HepG2 (cell line): ENCODE measurements around the gene STK40. TPM values are rescaled to one million over a fixed set of nuclear protein-coding genes. Genes with fewer than 3 reads are reported as not detected.
A peak's percentile ranks its signal among the peaks of the same experiment; 100 is the strongest.

Experiments used
- GATAD2A ChIP-seq: IDR thresholded peaks from 2 replicates; pipeline ENCODE4 v1.6.1; 2016
- GLI4 ChIP-seq: sonication (generic); formaldehyde crosslinking; IDR thresholded peaks from 2 replicates; pipeline ENCODE4 v1.5.1; 2020; ENCODE audit warnings: missing genetic modification reagents, mild to moderate bottlenecking, moderate library complexity, borderline replicate concordance
- GTF2F1 ChIP-seq: fragments of 150-350 bp; IDR thresholded peaks from 2 replicates; pipeline ENCODE4 v1.6.1; 2014; ENCODE audit warnings: low read length
- HDAC2 ChIP-seq: sonication (generic); formaldehyde crosslinking; IDR thresholded peaks from 2 replicates; pipeline ENCODE4 v1.4.0; 2020; ENCODE audit warnings: missing genetic modification reagents
- HNRNPH1 ChIP-seq: fragments of 200-400 bp; formaldehyde crosslinking; optimal IDR thresholded peaks from 2 replicates; pipeline ENCODE3; 2017; ENCODE audit warnings: mild to moderate bottlenecking, low read depth, low read length
- KDM4B ChIP-seq: sonication (generic); formaldehyde crosslinking; IDR thresholded peaks from 2 replicates; pipeline ENCODE4 v1.4.0; 2020; ENCODE audit warnings: missing genetic modification reagents
- MAFF ChIP-seq: IDR thresholded peaks from 2 replicates; pipeline ENCODE4 v1.6.1; 2011; ENCODE audit warnings: low read depth, low read length, improper control_type of control experiment
- MAFK ChIP-seq, 2 experiments: IDR thresholded peaks in 1 of 2; conservative IDR thresholded peaks in 1 of 2; 2 replicates each; pipeline ENCODE4 v1.6.1; 2011; ENCODE audit warnings: improper control_type of control experiment in 2 of 2, low read length in 2 of 2
- NCOA2 ChIP-seq: sonication (generic); formaldehyde crosslinking; IDR thresholded peaks from 2 replicates; pipeline ENCODE4 v1.8.0; 2022; ENCODE audit warnings: inconsistent platforms
- NR2F2 ChIP-seq: IDR thresholded peaks from 2 replicates; pipeline ENCODE4 v1.6.1; 2012; ENCODE audit warnings: low read depth, inconsistent platforms, borderline replicate concordance
- SAP130 ChIP-seq: IDR thresholded peaks from 2 replicates; pipeline ENCODE4 v1.6.1; 2016; ENCODE audit warnings: low read depth
- TEAD2 ChIP-seq: sonication (generic); formaldehyde crosslinking; IDR thresholded peaks from 2 replicates; pipeline ENCODE4 v1.9.0; 2021; ENCODE audit warnings: missing genetic modification reagents
- ZMAT5 ChIP-seq: sonication (generic); formaldehyde crosslinking; IDR thresholded peaks from 2 replicates; pipeline ENCODE4 v1.5.0; 2020; ENCODE audit warnings: mild to moderate bottlenecking, low read depth, missing genetic modification reagents, borderline replicate concordance
- ZNF143 ChIP-seq: sonication (generic); formaldehyde crosslinking; IDR thresholded peaks from 2 replicates; pipeline ENCODE4 v1.4.0; 2020; ENCODE audit warnings: missing genetic modification reagents
- ZNF629 ChIP-seq: sonication (generic); formaldehyde crosslinking; conservative IDR thresholded peaks from 2 replicates; pipeline ENCODE4 v1.5.0; 2020; ENCODE audit warnings: missing genetic modification reagents
- polyA plus RNA-seq, 8 experiments: library from polyadenylated mRNA; depleted of rRNA in 3 of 8; stranded (reverse) in 7 of 8; unstranded in 1 of 8; fragments of >200 nt; fragmentation: Illumina TruSeq in 4 of 8; extraction: Trizol in 4 of 8; gene quantifications; 2 replicates each; pipeline versions ENCODE4 v1.2.1 to v1.2.3, GENCODE V29; 2011 to 2016; ENCODE audit warnings: low read depth in 4 of 8, missing spikeins in 1 of 8, mixed read lengths in 1 of 8; ENCODE audit not compliant: insufficient read depth in 1 of 8
- total RNA-seq, 5 experiments: library from RNA; depleted of rRNA; stranded (reverse); fragments of >200 nt; fragmentation: Illumina TruSeq; extraction: Trizol; gene quantifications; 2 replicates each; pipeline ENCODE4 v1.2.3, GENCODE V29; 2016; ENCODE audit warnings: low read depth in 1 of 5
- TF ChIP-seq, protein P1 (sequence below), 2 experiments: sonication (generic) in 1 of 2; formaldehyde crosslinking in 1 of 2; IDR thresholded peaks; 2 replicates each; pipeline versions ENCODE4 v1.4.0 to v1.6.1; 2018 to 2020; ENCODE audit warnings: missing genetic modification reagents in 2 of 2, borderline replicate concordance in 1 of 2, low read depth in 1 of 2, mild to moderate bottlenecking in 1 of 2, missing biosample characterization in 1 of 2
- TF ChIP-seq, protein P2 (sequence below): sonication (generic); formaldehyde crosslinking; IDR thresholded peaks from 2 replicates; pipeline ENCODE4 v1.5.1; 2020; ENCODE audit warnings: mild to moderate bottlenecking, missing genetic modification reagents, moderate library complexity
- TF ChIP-seq, protein P3 (sequence below): sonication (generic); formaldehyde crosslinking; IDR thresholded peaks from 2 replicates; pipeline ENCODE4 v1.4.0; 2020; ENCODE audit warnings: missing genetic modification reagents
- TF ChIP-seq, protein P4 (sequence below): sonication (generic); formaldehyde crosslinking; IDR thresholded peaks from 2 replicates; pipeline ENCODE4 v1.5.1; 2020; ENCODE audit warnings: mild to moderate bottlenecking, missing genetic modification reagents, borderline replicate concordance

Gene STK40
- total and polyA plus RNA-seq, 2 of the 13 experiments (the other 11 are each of a cell fraction or from before 2014, with no cell fraction given), result 33.8 to 35.1 TPM

- TF ChIP-seq, protein P1, sequence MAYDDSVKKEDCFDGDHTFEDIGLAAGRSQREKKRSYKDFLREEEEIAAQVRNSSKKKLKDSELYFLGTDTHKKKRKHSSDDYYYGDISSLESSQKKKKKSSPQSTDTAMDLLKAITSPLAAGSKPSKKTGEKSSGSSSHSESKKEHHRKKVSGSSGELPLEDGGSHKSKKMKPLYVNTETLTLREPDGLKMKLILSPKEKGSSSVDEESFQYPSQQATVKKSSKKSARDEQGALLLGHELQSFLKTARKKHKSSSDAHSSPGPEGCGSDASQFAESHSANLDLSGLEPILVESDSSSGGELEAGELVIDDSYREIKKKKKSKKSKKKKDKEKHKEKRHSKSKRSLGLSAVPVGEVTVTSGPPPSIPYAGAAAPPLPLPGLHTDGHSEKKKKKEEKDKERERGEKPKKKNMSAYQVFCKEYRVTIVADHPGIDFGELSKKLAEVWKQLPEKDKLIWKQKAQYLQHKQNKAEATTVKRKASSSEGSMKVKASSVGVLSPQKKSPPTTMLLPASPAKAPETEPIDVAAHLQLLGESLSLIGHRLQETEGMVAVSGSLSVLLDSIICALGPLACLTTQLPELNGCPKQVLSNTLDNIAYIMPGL (CRISPR knock-in tag; IDR thresholded peaks at IDR 0.05; ENCODE audit: borderline replicate concordance in 1 of 2, low read depth in 1 of 2), result no peak
- 0 out of 2 replicates have a peak, but pooled peaks have one; percentile 36 for TF ChIP-seq SAP130 (CRISPR knock-in tag)
- no peak for TF ChIP-seq KDM4B (CRISPR knock-in tag)
- peak; percentile 57; the same call in 1 of the 2 replicates for TF ChIP-seq GATAD2A (CRISPR knock-in tag)
- no peak for TF ChIP-seq GLI4 (CRISPR knock-in tag)
- no peak for TF ChIP-seq ZNF143 (CRISPR knock-in tag)
- no peak for TF ChIP-seq MAFF
- no peak for TF ChIP-seq HNRNPH1
- TF ChIP-seq GTF2F1, result no peak
- TF ChIP-seq, protein P2, sequence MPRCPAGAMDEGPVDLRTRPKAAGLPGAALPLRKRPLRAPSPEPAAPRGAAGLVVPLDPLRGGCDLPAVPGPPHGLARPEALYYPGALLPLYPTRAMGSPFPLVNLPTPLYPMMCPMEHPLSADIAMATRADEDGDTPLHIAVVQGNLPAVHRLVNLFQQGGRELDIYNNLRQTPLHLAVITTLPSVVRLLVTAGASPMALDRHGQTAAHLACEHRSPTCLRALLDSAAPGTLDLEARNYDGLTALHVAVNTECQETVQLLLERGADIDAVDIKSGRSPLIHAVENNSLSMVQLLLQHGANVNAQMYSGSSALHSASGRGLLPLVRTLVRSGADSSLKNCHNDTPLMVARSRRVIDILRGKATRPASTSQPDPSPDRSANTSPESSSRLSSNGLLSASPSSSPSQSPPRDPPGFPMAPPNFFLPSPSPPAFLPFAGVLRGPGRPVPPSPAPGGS (CRISPR knock-in tag), result no peak
- no peak for TF ChIP-seq ZMAT5
- peak; percentile 44; the same call in 1 of the 2 replicates for TF ChIP-seq NR2F2
- TF ChIP-seq MAFK (conservative IDR thresholded peaks at IDR 0.05 in 1 of 2, IDR thresholded peaks at IDR 0.05 in 1 of 2; ENCODE audit: low read length in 2 of 2), result peak; percentile 30 to 32; a peak in 2 of 4 replicates
- TF ChIP-seq, protein P3, sequence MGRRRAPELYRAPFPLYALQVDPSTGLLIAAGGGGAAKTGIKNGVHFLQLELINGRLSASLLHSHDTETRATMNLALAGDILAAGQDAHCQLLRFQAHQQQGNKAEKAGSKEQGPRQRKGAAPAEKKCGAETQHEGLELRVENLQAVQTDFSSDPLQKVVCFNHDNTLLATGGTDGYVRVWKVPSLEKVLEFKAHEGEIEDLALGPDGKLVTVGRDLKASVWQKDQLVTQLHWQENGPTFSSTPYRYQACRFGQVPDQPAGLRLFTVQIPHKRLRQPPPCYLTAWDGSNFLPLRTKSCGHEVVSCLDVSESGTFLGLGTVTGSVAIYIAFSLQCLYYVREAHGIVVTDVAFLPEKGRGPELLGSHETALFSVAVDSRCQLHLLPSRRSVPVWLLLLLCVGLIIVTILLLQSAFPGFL (CRISPR knock-in tag), result no peak
- peak; percentile 35; the same call in 1 of the 2 replicates for TF ChIP-seq NCOA2
- TF ChIP-seq TEAD2 (CRISPR knock-in tag), result no peak
- peak; percentile 33; the same call in 1 of the 2 replicates for TF ChIP-seq HDAC2 (CRISPR knock-in tag)
- TF ChIP-seq, protein P4, sequence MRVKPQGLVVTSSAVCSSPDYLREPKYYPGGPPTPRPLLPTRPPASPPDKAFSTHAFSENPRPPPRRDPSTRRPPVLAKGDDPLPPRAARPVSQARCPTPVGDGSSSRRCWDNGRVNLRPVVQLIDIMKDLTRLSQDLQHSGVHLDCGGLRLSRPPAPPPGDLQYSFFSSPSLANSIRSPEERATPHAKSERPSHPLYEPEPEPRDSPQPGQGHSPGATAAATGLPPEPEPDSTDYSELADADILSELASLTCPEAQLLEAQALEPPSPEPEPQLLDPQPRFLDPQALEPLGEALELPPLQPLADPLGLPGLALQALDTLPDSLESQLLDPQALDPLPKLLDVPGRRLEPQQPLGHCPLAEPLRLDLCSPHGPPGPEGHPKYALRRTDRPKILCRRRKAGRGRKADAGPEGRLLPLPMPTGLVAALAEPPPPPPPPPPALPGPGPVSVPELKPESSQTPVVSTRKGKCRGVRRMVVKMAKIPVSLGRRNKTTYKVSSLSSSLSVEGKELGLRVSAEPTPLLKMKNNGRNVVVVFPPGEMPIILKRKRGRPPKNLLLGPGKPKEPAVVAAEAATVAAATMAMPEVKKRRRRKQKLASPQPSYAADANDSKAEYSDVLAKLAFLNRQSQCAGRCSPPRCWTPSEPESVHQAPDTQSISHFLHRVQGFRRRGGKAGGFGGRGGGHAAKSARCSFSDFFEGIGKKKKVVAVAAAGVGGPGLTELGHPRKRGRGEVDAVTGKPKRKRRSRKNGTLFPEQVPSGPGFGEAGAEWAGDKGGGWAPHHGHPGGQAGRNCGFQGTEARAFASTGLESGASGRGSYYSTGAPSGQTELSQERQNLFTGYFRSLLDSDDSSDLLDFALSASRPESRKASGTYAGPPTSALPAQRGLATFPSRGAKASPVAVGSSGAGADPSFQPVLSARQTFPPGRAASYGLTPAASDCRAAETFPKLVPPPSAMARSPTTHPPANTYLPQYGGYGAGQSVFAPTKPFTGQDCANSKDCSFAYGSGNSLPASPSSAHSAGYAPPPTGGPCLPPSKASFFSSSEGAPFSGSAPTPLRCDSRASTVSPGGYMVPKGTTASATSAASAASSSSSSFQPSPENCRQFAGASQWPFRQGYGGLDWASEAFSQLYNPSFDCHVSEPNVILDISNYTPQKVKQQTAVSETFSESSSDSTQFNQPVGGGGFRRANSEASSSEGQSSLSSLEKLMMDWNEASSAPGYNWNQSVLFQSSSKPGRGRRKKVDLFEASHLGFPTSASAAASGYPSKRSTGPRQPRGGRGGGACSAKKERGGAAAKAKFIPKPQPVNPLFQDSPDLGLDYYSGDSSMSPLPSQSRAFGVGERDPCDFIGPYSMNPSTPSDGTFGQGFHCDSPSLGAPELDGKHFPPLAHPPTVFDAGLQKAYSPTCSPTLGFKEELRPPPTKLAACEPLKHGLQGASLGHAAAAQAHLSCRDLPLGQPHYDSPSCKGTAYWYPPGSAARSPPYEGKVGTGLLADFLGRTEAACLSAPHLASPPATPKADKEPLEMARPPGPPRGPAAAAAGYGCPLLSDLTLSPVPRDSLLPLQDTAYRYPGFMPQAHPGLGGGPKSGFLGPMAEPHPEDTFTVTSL, result no peak
- no peak for TF ChIP-seq ZNF629
These were observed 5.5 kb downstream of the STK40 start (continued) for GRCh38 chr1:36380143-36380619.
